GM19025 (cell line): Measurements from ENCODE around the gene MAPRE2.

ENCODE experiments used
- ATAC-seq: cut with Tn5 transposase; IDR thresholded peaks from one replicate; pipeline ENCODE4 v1.9.1; 2021; ENCODE audit warnings: mild to moderate bottlenecking, low read depth, moderate library complexity; ENCODE audit not compliant: unreplicated experiment

The MAPRE2 gene

GRCh38 chr18:35030277-35030989, 10.8 kb upstream of the MAPRE2 start:
- peak; percentile 34 for ATAC-seq

GRCh38 chr18:35032113-35032512, 9.1 kb upstream of the MAPRE2 start:
- no peak for ATAC-seq

GRCh38 chr18:35038029-35038428, 3.2 kb upstream of the MAPRE2 start:
- ATAC-seq, result no peak

GRCh38 chr18:35038881-35039491, 2.2 kb upstream of the MAPRE2 start:
- ATAC-seq, result no peak

- no peak for ATAC-seq
Measured at GRCh38 chr18:35040638-35040987, 600 bp upstream of the MAPRE2 start.

- no peak for ATAC-seq
Measured at GRCh38 chr18:35041815-35042387, 688 bp downstream of the MAPRE2 start.

- no peak for ATAC-seq
Measured at GRCh38 chr18:35042389-35043071, 1.3 kb downstream of the MAPRE2 start.

- no peak for ATAC-seq
Measured at GRCh38 chr18:35043207-35043606, 2.0 kb downstream of the MAPRE2 start.

GRCh38 chr18:35045121-35045520, 3.9 kb downstream of the MAPRE2 start:
- no peak for ATAC-seq

GRCh38 chr18:35045806-35046205, 4.6 kb downstream of the MAPRE2 start:
- no peak for ATAC-seq

GRCh38 chr18:35047697-35048292, 6.6 kb downstream of the MAPRE2 start:
- ATAC-seq, result no peak

- no peak for ATAC-seq
Measured at GRCh38 chr18:35049111-35050027, 8.2 kb downstream of the MAPRE2 start.

- peak; percentile 42 for ATAC-seq
Measured at GRCh38 chr18:35050028-35050546, 8.9 kb downstream of the MAPRE2 start.

GRCh38 chr18:35050705-35051195, 9.5 kb downstream of the MAPRE2 start:
- peak; percentile 17 for ATAC-seq

- ATAC-seq, result no peak
Measured at GRCh38 chr18:35051641-35052377, 10.6 kb downstream of the MAPRE2 start.

GRCh38 chr18:35054401-35054800, 13.2 kb downstream of the MAPRE2 start:
- ATAC-seq, result no peak

- no peak for ATAC-seq
Measured at GRCh38 chr18:35055105-35055504, 13.9 kb downstream of the MAPRE2 start.

GRCh38 chr18:35055726-35056125, 14.5 kb downstream of the MAPRE2 start:
- ATAC-seq, result no peak
